ENCODE data around the gene GRIK4. TPM values are rescaled to one million over a fixed set of nuclear protein-coding genes. Genes with fewer than 3 reads are reported as not detected.

GRIK4 gene
- total and polyA plus RNA-seq, 9 of the 15 experiments (the other 6 are each of a cell fraction or from before 2014, with no cell fraction given) = not detected

GRCh38 chr11:120945042-120945441 is 433.5 kb downstream of the GRIK4 start:
- Histone ChIP-seq H3K36me3 (ENCODE audit: control insufficient read depth, insufficient read depth, low read length) (no peaks in the 10 kb centered on the region), H3K4me2 (ENCODE audit: insufficient read depth, low read length) (no peak overlapping the region), H2AFZ (ENCODE audit: low read depth, low read length) (no peak overlapping the region), H3K4me3 (no peak overlapping the region), H3K27me3 (ENCODE audit: control insufficient read depth in 2 of 2, insufficient read depth in 2 of 2, low read length in 2 of 2) (no peaks in the 10 kb centered on the region), H3K9me3 (replicated peaks; ENCODE audit: control insufficient read depth, insufficient read depth, low read depth, low read length) (peaks cover 3% of the 10 kb centered on the region), H3K9me1 (ENCODE audit: control insufficient read depth, insufficient read depth, low read length) (no peaks in the 10 kb centered on the region), H3K79me2 (ENCODE audit: control insufficient read depth, insufficient read depth, low read length) (no peaks in the 10 kb centered on the region), H3K9ac (ENCODE audit: insufficient read depth in 1 of 2, low read depth in 2 of 2, low read length in 2 of 2) (no peak overlapping the region), H3K27ac (ENCODE audit: extremely low read depth, low read depth, low read length) (no peak overlapping the region), H4K20me1 (replicated peaks; ENCODE audit: control insufficient read depth, insufficient read depth, low read length) (no peaks in the 10 kb centered on the region), H3K4me1 (replicated peaks in 1 of 2; ENCODE audit: control insufficient read depth in 2 of 2, insufficient read depth in 2 of 2, low read length in 2 of 2) (no peaks in the 10 kb centered on the region)
- no peak for ATAC-seq
- CTCF ChIA-PET (ENCODE audit: low intra/inter-chr PET ratio) = no interaction called here
- TF ChIP-seq TRIM24 (IDR thresholded peaks at IDR 0.05) (peak in 1 of 2 experiments; percentile 17; a peak in 1 of 4 replicates), RBM22 (IDR thresholded peaks at IDR 0.05; ENCODE audit: low read depth, low read length, poor library complexity, severe bottlenecking) (no peak), NFIX (CRISPR knock-in tag; IDR thresholded peaks at IDR 0.05; ENCODE audit: low read depth) (no peak), SREBF2 (CRISPR knock-in tag; IDR thresholded peaks at IDR 0.05) (no peak), CBX3 (IDR thresholded peaks at IDR 0.05; ENCODE audit: borderline replicate concordance in 1 of 2, low read length in 2 of 2) (peak in 1 of 2 experiments; percentile 61; a peak in 1 of 3 replicates), TRIM28 (IDR thresholded peaks at IDR 0.05) (peak; percentile 75; the same call in 1 of the 2 replicates), CEBPB (tag; IDR thresholded peaks at IDR 0.05) (peak; percentile 45; the same call in 1 of the 2 replicates), NUFIP1 (IDR thresholded peaks at IDR 0.05; ENCODE audit: partially characterized antibody) (no peak), ZNF384 (IDR thresholded peaks at IDR 0.05; ENCODE audit: low read depth, low read length) (no peak), ZFP1 (CRISPR knock-in tag; IDR thresholded peaks at IDR 0.05) (peak; percentile 100)
- TF ChIP-seq, protein P1, sequence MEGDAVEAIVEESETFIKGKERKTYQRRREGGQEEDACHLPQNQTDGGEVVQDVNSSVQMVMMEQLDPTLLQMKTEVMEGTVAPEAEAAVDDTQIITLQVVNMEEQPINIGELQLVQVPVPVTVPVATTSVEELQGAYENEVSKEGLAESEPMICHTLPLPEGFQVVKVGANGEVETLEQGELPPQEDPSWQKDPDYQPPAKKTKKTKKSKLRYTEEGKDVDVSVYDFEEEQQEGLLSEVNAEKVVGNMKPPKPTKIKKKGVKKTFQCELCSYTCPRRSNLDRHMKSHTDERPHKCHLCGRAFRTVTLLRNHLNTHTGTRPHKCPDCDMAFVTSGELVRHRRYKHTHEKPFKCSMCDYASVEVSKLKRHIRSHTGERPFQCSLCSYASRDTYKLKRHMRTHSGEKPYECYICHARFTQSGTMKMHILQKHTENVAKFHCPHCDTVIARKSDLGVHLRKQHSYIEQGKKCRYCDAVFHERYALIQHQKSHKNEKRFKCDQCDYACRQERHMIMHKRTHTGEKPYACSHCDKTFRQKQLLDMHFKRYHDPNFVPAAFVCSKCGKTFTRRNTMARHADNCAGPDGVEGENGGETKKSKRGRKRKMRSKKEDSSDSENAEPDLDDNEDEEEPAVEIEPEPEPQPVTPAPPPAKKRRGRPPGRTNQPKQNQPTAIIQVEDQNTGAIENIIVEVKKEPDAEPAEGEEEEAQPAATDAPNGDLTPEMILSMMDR (IDR thresholded peaks at IDR 0.05 in 2 of 3, conservative IDR thresholded peaks at IDR 0.05 in 1 of 3; ENCODE audit: insufficient read depth in 2 of 3, low read depth in 1 of 3, low read length in 3 of 3) = peak; percentile 8 to 45 (median 38); a peak in 4 of 6 replicates
- no peak for FAIRE-seq
- peak in 1 of 4 experiments; percentile 13 for DNase-seq (ENCODE audit: extremely low read depth in 1 of 4, low spot score in 3 of 4)
- 2% methylated on average over 5 of the region's 5 CpGs for WGBS (ENCODE audit: insufficient coverage, low coverage, missing lambda C conversion rate)
- BruUV-seq (replicated peaks) = no TSS peak
- intact Hi-C loops (cut with micrococcal nuclease) (no loop called here), in situ Hi-C loops (cut with MboI) (no loop called here)
- POLR2A ChIA-PET = interaction anchor here (0.6 kb wide), 1 partner anchor 283 kb away, joined by 4 read pairs; no protein-coding TSS in a partner anchor

Data from K562 (cell line).